OCI-LY7 (cell line): ENCODE data around the gene SMARCC1.

ENCODE experiments used
- CTCF ChIP-seq: fragments of 200-600 bp; sonication (generic); conservative IDR thresholded peaks from 2 replicates; pipeline ENCODE4 v1.5.1; 2014; ENCODE audit warnings: mild to moderate bottlenecking, antibody characterized with exemption, low read length, moderate library complexity, mixed read lengths
- EZH2phosphoT487 ChIP-seq: fragments of 200-600 bp; sonication (generic); IDR thresholded peaks from 2 replicates; pipeline ENCODE4 v1.6.1; 2018; ENCODE audit warnings: low read depth, borderline replicate concordance, mild to moderate bottlenecking, mixed run types, antibody characterized with exemption, low read length, moderate library complexity, mixed read lengths

- no peak for TF ChIP-seq CTCF
- no peak for TF ChIP-seq EZH2phosphoT487
Measured at GRCh38 chr3:47583320-47584075, 198.2 kb downstream of the SMARCC1 start.
